Progenitor cell of endocrine pancreas (in vitro differentiated cells): ENCODE measurements around the gene CCDC85C. TPM values are rescaled to one million over a fixed set of nuclear protein-coding genes. Genes with fewer than 3 reads are reported as not detected.

Experiments
- DNase-seq: peaks from one replicate; pipeline ENCODE4 v3.0.0; 2021; ENCODE audit warnings: low spot score; ENCODE audit not compliant: unreplicated experiment
- H3K27ac Mint-ChIP-seq: 2 replicates; pipeline ENCODE4 v1.8.0; 2021; ENCODE audit warnings: mild to moderate bottlenecking, moderate library complexity, mixed read lengths
- H3K27me3 Mint-ChIP-seq: 2 replicates; pipeline ENCODE4 v1.8.0; 2021; ENCODE audit warnings: mixed read lengths
- H3K36me3 Mint-ChIP-seq: 2 replicates; pipeline ENCODE4 v1.8.0; 2022; ENCODE audit warnings: mixed read lengths; ENCODE audit not compliant: insufficient read depth
- H3K4me1 Mint-ChIP-seq: 2 replicates; pipeline ENCODE4 v1.8.0; 2021; ENCODE audit warnings: low read depth, mixed read lengths
- H3K4me3 Mint-ChIP-seq: 2 replicates; pipeline ENCODE4 v1.8.0; 2021; ENCODE audit warnings: low read depth, mild to moderate bottlenecking, moderate library complexity, mixed read lengths
- H3K9me3 Mint-ChIP-seq: 2 replicates; pipeline ENCODE4 v1.8.0; 2021; ENCODE audit warnings: low read depth, mixed read lengths
- total RNA-seq: library from RNA; stranded (reverse); gene quantifications from 2 replicates; pipeline ENCODE4 v1.2.1, GENCODE V29; 2021
- TF ChIP-seq, protein P1 (sequence below): fragments of 200-600 bp; sonication (generic); IDR thresholded peaks from one replicate; pipeline ENCODE4 v1.5.0; 2021; ENCODE audit warnings: antibody characterized with exemption, mild to moderate bottlenecking; ENCODE audit not compliant: unreplicated experiment

Gene CCDC85C
- total RNA-seq, 1 donor from 2014 or later, result 44.9 TPM

DNA sequence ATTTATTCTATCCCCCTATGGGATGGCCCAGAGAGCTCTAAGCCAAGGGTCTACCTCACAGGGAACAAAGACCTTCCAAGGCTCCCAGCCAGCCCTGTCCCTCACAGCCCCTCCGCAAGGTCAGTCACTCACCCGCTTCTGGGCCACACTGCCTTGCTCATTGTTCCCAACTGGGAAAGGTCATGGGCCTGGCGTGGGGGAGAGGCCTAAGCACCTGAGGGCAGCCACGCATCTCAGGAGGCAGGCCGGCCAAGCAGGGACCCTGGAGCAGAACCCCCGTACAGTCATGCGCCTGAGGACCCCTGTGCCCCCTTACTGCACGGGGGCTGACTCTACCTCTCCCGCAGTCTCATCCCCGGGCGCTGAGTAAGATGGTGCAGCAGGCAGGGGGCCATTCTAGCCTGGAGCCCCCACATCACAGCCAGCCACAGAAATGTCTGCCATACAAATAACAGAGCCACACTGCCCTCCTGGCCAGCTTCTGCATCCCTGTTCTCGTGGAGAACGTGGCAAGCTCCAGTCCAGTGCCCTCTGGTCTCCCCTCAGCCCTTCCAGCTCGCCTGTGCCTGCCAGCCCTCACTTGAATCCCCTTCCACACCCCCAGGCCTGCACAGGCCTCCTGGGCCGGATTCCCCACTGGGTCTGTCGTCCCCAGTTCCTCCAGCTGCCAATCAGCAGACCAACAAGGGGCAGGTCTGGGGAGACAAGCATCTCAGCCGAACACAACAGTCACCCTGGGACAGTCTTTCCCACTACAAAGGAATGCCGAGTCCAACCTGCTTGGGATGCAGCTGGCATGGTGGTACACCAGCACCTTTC is 16.3 kb downstream of the CCDC85C start:
- H3K4me1 Mint-ChIP-seq, result peaks cover 24% of the 10 kb centered on the region
- no peak overlapping the region for H3K27ac Mint-ChIP-seq
- no peaks in the 10 kb centered on the region for H3K36me3 Mint-ChIP-seq
- no peak for DNase-seq
- H3K27me3 Mint-ChIP-seq, result no peaks in the 10 kb centered on the region
- H3K9me3 Mint-ChIP-seq, result no peaks in the 10 kb centered on the region
- TF ChIP-seq, protein P1, sequence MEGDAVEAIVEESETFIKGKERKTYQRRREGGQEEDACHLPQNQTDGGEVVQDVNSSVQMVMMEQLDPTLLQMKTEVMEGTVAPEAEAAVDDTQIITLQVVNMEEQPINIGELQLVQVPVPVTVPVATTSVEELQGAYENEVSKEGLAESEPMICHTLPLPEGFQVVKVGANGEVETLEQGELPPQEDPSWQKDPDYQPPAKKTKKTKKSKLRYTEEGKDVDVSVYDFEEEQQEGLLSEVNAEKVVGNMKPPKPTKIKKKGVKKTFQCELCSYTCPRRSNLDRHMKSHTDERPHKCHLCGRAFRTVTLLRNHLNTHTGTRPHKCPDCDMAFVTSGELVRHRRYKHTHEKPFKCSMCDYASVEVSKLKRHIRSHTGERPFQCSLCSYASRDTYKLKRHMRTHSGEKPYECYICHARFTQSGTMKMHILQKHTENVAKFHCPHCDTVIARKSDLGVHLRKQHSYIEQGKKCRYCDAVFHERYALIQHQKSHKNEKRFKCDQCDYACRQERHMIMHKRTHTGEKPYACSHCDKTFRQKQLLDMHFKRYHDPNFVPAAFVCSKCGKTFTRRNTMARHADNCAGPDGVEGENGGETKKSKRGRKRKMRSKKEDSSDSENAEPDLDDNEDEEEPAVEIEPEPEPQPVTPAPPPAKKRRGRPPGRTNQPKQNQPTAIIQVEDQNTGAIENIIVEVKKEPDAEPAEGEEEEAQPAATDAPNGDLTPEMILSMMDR, result no peak
- H3K4me3 Mint-ChIP-seq, result no peak overlapping the region

DNA sequence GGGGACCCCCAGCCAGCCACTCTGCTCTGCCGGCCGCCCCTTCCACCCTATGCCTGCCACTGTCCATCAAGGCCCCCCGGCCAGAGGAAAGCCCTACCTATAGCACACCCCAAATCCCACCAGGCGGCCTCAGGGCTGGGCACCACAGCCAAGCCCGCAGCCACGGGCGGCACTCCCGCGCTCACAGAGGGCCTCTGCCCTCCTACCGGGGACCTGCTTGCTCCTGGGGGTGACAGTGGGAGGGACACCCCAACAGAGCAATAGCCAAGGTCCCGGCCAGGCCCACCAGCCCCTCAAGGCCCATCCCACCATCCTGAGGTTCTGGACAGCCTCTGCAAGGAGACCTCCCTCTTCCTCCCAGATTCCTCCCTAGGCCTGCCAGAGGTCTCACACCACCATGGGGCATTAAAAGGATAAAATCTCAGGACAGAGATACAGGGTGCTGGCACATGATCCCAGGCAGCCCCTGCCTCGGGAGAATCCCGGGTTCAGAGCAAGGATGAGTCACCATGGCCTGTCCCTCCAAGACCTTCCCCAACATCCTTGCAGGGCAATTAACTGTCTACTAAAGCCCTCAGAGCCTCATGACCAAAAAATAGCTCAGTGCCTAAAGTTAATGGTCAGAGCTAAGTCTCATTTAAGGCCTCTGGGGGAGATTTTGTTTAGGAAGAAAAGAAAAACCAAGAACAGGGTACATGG is 17.1 kb downstream of the CCDC85C start:
- H3K27me3 Mint-ChIP-seq, result no peaks in the 10 kb centered on the region
- TF ChIP-seq, protein P1, result no peak
- no peak overlapping the region for H3K27ac Mint-ChIP-seq
- no peak overlapping the region for H3K4me3 Mint-ChIP-seq
- DNase-seq, result no peak
- H3K4me1 Mint-ChIP-seq, result peaks cover 22% of the 10 kb centered on the region
- H3K36me3 Mint-ChIP-seq, result no peaks in the 10 kb centered on the region
- no peaks in the 10 kb centered on the region for H3K9me3 Mint-ChIP-seq

DNA sequence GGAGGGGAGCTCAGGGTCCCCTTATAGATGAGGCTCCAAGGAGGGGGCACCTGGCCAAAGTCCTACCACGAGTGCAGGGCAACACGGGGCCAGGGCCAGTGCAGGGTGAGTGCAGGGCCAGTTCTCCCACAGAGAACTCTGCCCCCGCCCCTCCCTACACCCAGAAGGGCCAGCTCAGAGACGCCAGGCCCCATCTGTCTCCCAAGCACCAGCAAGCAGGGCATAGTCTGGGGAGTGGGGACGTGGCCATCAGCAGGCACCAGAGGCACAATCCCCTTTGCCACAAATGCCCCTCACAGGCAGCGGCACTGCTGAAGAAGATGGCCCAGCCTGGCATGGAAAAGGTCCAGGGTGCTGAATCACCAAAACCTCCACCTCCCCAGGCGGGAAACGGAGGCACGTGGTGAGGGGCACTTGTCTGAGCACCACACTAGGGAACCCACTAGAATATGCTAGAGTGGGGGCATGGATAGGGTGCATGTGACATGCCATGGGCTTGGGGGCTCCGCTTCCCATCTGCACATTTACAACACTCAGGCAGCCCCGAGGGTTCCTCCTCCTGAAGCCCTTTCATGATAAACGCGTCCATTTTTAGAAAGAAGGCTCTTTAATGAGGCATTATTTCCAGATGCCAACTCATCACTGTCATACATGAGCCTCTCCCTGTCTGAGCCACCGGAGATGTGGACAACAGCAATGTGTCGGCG is 17.8 kb downstream of the CCDC85C start:
- Mint-ChIP-seq H3K4me3 (no peak overlapping the region), H3K36me3 (no peaks in the 10 kb centered on the region), H3K27ac (no peak overlapping the region), H3K9me3 (no peaks in the 10 kb centered on the region), H3K27me3 (no peaks in the 10 kb centered on the region), H3K4me1 (peaks cover 25% of the 10 kb centered on the region)
- TF ChIP-seq, protein P1, result no peak
- no peak for DNase-seq

DNA sequence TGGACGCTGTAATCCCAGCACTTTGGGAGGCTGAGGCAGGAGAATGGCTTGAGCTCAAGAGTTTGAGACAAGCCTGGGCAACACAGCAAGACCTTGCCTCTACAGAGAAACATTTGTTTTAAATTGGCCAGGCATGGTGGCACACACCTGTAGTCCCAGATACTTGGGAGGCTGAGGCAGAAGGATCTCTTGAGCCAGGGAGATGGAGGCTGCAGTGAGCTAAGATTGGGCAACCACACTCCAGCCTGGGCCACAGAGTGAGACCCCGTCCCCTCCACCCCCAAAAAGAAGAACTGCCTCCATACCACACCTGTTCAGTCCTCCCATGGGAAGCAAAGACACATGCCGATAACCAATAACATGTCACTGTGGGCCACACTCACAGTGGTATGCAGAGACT is 19.2 kb downstream of the CCDC85C start:
- TF ChIP-seq, protein P1, result no peak
- Mint-ChIP-seq H3K27me3 (no peaks in the 10 kb centered on the region), H3K36me3 (no peaks in the 10 kb centered on the region), H3K4me3 (no peak overlapping the region), H3K9me3 (no peaks in the 10 kb centered on the region), H3K4me1 (peaks cover 29% of the 10 kb centered on the region), H3K27ac (no peak overlapping the region)
- no peak for DNase-seq

DNA sequence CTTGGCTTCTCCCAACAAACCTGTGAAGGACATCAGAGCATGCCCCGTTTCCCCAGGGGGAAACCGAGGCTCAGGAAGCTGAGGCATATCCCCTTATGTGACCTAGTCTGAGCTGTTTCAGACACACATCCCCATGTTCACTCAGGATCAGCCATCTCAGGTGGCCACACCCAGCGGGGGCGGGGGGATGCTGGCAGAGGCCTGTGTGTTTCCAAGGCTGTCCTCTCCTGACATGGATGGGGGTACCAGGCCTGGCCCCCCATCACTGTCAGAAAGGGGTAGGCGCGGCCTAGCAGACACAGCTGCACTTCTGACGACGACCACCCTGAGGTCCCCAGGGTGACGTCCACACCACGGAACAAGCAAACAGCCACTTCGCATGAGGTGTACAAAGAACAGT is 22.1 kb downstream of the CCDC85C start:
- Mint-ChIP-seq H3K4me1 (peaks cover 41% of the 10 kb centered on the region), H3K4me3 (no peak overlapping the region), H3K27ac (peak overlapping the region; percentile 99), H3K27me3 (no peaks in the 10 kb centered on the region), H3K36me3 (no peaks in the 10 kb centered on the region), H3K9me3 (no peaks in the 10 kb centered on the region)
- TF ChIP-seq, protein P1, result no peak
- no peak for DNase-seq
